Skeletal muscle satellite cell (primary cell): ENCODE measurements around the gene RALGPS2. TPM values are rescaled to one million over a fixed set of nuclear protein-coding genes. Genes with fewer than 3 reads are reported as not detected.

Experiments used
- H3K27me3 ChIP-seq: 2 replicates; pipeline ENCODE4 v1.7.0; 2013; ENCODE audit warnings: low read length; ENCODE audit not compliant: control insufficient read depth, insufficient read depth
- H3K36me3 ChIP-seq: 2 replicates; pipeline ENCODE4 v1.7.0; 2013; ENCODE audit warnings: mild to moderate bottlenecking, control low read depth, low read length; ENCODE audit not compliant: insufficient read depth
- H3K4me1 ChIP-seq: 2 replicates; pipeline ENCODE4 v1.7.0; 2013; ENCODE audit warnings: low read length; ENCODE audit not compliant: control insufficient read depth, insufficient read depth
- H3K4me2 ChIP-seq: 2 replicates; pipeline ENCODE4 v1.7.0; 2013; ENCODE audit warnings: mild to moderate bottlenecking, low read length
- H3K4me3 ChIP-seq: 2 replicates; pipeline ENCODE4 v1.7.0; 2013; ENCODE audit warnings: low read length
- H3K9ac ChIP-seq: 2 replicates; pipeline ENCODE4 v1.7.0; 2013; ENCODE audit warnings: mild to moderate bottlenecking, low read depth, low read length, moderate library complexity
- H3K9me3 ChIP-seq: replicated peaks from 2 replicates; pipeline ENCODE4 v1.7.0; 2013; ENCODE audit warnings: mild to moderate bottlenecking, control low read depth, low read length
- total RNA-seq: library from RNA; depleted of rRNA; stranded (reverse); fragments of >200 nt; gene quantifications from 2 replicates; pipeline ENCODE4 v1.2.3, GENCODE V29; 2012; rRNA removed

Gene RALGPS2
- total RNA-seq = 84.7 and 119 TPM in 2 replicates

- Histone ChIP-seq H3K9ac (peak within 1 kb of the TSS; percentile 89), H3K9me3 (no peaks in the 10 kb centered on the region), H3K4me2 (peak within 1 kb of the TSS; percentile 90), H3K4me1 (peaks cover 17% of the 10 kb centered on the region), H3K4me3 (peak within 1 kb of the TSS; percentile 77), H3K36me3 (no peaks in the 10 kb centered on the region), H3K27me3 (no peaks in the 10 kb centered on the region)
Measured at GRCh38 chr1:178724728-178725465, at the start of gene RALGPS2. RALGPS2 (plus strand) TSS chr1:178725244; CDS start chr1:178776765, 51,521 bp downstream.

- H3K27me3 ChIP-seq = no peaks in the 10 kb centered on the region
- peaks cover 19% of the 10 kb centered on the region for H3K4me1 ChIP-seq
- H3K36me3 ChIP-seq = no peaks in the 10 kb centered on the region
- H3K9ac ChIP-seq = no peak overlapping the region
- no peak overlapping the region for H3K4me3 ChIP-seq
- H3K4me2 ChIP-seq = no peak overlapping the region
- no peaks in the 10 kb centered on the region for H3K9me3 ChIP-seq
Measured at GRCh38 chr1:178679237-178679636, 45.8 kb upstream of the RALGPS2 start.

- H3K9me3 ChIP-seq = no peaks in the 10 kb centered on the region
- H3K4me2 ChIP-seq = no peak overlapping the region
- H3K4me1 ChIP-seq = peaks cover 36% of the 10 kb centered on the region
- H3K36me3 ChIP-seq = no peaks in the 10 kb centered on the region
- no peak overlapping the region for H3K4me3 ChIP-seq
- H3K27me3 ChIP-seq = no peaks in the 10 kb centered on the region
- H3K9ac ChIP-seq = no peak overlapping the region
Measured at GRCh38 chr1:178682429-178682828, 42.6 kb upstream of the RALGPS2 start.

- no peaks in the 10 kb centered on the region for H3K9me3 ChIP-seq
- no peak overlapping the region for H3K9ac ChIP-seq
- no peak overlapping the region for H3K4me2 ChIP-seq
- no peaks in the 10 kb centered on the region for H3K27me3 ChIP-seq
- peaks cover 36% of the 10 kb centered on the region for H3K4me1 ChIP-seq
- no peaks in the 10 kb centered on the region for H3K36me3 ChIP-seq
- no peak overlapping the region for H3K4me3 ChIP-seq
Measured at GRCh38 chr1:178682886-178683285, 42.2 kb upstream of the RALGPS2 start.

DNA sequence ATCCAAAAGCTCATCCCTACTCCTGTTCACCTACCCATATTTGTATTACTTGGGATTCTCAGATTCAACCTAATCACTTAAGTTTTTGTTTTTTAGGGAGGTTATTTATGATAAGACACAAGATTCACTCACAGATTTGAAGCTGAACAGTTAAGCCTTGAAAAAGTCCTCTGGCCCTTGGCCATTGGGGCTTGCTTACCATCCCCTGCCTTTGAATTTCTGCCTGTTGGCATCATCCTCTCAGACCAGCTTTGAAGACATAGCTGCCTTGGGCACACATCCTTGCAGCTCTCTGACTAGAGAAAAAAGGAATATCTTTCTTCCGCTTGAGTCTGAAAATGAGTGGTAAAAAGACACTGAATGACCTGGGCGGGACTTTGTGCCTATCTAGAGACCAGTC lies 41.8 kb upstream of the RALGPS2 start:
- no peak overlapping the region for H3K9ac ChIP-seq
- H3K9me3 ChIP-seq = no peaks in the 10 kb centered on the region
- no peaks in the 10 kb centered on the region for H3K36me3 ChIP-seq
- H3K4me1 ChIP-seq = peaks cover 36% of the 10 kb centered on the region
- no peak overlapping the region for H3K4me3 ChIP-seq
- H3K4me2 ChIP-seq = no peak overlapping the region
- H3K27me3 ChIP-seq = no peaks in the 10 kb centered on the region

- Histone ChIP-seq H3K9me3 (no peaks in the 10 kb centered on the region), H3K9ac (peak overlapping the region; percentile 46), H3K4me3 (peak overlapping the region; percentile 4), H3K4me2 (peak overlapping the region; percentile 41), H3K27me3 (no peaks in the 10 kb centered on the region), H3K4me1 (peaks cover 36% of the 10 kb centered on the region), H3K36me3 (no peaks in the 10 kb centered on the region)
Measured at GRCh38 chr1:178684111-178684510, 40.9 kb upstream of the RALGPS2 start.

GRCh38 chr1:178684542-178685000 lies 40.5 kb upstream of the RALGPS2 start:
- H3K4me1 ChIP-seq = peaks cover 36% of the 10 kb centered on the region
- H3K4me3 ChIP-seq = peak overlapping the region; percentile 4
- no peaks in the 10 kb centered on the region for H3K9me3 ChIP-seq
- H3K9ac ChIP-seq = peak overlapping the region; percentile 46
- H3K36me3 ChIP-seq = no peaks in the 10 kb centered on the region
- H3K27me3 ChIP-seq = no peaks in the 10 kb centered on the region
- H3K4me2 ChIP-seq = peak overlapping the region; percentile 72

- Histone ChIP-seq H3K4me3 (no peak overlapping the region), H3K27me3 (no peaks in the 10 kb centered on the region), H3K36me3 (no peaks in the 10 kb centered on the region), H3K9ac (no peak overlapping the region), H3K4me2 (no peak overlapping the region), H3K4me1 (peaks cover 36% of the 10 kb centered on the region), H3K9me3 (no peaks in the 10 kb centered on the region)
Measured at GRCh38 chr1:178686407-178686806, 38.6 kb upstream of the RALGPS2 start.

GRCh38 chr1:178688244-178688643 lies 36.8 kb upstream of the RALGPS2 start:
- Histone ChIP-seq H3K36me3 (no peaks in the 10 kb centered on the region), H3K9ac (no peak overlapping the region), H3K4me1 (peaks cover 27% of the 10 kb centered on the region), H3K4me3 (no peak overlapping the region), H3K9me3 (no peaks in the 10 kb centered on the region), H3K27me3 (no peaks in the 10 kb centered on the region), H3K4me2 (no peak overlapping the region)

DNA sequence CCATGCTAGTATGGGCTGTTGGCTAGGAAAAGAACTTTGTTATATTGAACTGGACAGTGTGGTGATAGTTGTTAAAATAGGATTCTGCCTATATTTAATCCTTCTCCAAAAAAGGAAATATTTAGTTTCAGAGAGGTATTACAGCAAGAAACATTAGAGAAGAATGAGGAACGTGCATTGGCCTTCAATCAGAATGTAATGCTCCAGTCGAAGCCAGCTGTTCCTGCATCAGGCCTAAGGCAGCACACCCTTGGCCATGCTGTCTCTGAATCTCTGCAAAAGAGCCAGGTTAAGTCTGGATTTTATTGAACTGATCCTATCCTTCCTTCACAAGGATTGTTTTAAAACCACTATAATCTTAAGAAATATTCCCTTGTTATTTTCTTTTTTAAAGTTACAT lies 35.3 kb upstream of the RALGPS2 start:
- no peaks in the 10 kb centered on the region for H3K36me3 ChIP-seq
- no peaks in the 10 kb centered on the region for H3K27me3 ChIP-seq
- H3K4me2 ChIP-seq = no peak overlapping the region
- H3K9ac ChIP-seq = no peak overlapping the region
- H3K4me3 ChIP-seq = no peak overlapping the region
- H3K9me3 ChIP-seq = no peaks in the 10 kb centered on the region
- H3K4me1 ChIP-seq = peaks cover 13% of the 10 kb centered on the region

DNA sequence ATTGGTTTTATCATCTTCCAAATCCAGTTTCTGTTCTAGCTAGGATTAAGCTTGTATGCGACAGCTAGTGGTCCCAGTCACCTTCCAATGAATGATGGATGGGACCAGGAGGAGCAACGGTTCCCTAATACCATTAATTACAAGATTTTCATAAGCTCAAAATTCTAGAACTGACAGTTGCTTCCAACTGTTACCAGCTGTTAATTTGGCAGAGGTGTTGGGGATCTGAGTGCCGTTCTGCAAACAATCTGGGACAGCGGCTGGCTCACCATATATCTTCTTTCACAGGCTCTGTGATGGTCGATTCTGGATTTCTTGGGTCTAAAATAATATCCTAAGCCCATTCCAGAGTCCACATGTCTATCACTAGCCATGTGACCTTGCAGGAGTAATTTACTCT lies 34.5 kb upstream of the RALGPS2 start:
- Histone ChIP-seq H3K9ac (no peak overlapping the region), H3K36me3 (no peaks in the 10 kb centered on the region), H3K9me3 (no peaks in the 10 kb centered on the region), H3K4me1 (peaks cover 6% of the 10 kb centered on the region), H3K4me2 (no peak overlapping the region), H3K27me3 (no peaks in the 10 kb centered on the region), H3K4me3 (no peak overlapping the region)
